ENCODE results near the gene KLK14.

- TF ChIP-seq CTCF (IDR thresholded peaks at IDR 0.05 in 2 of 3, conservative IDR thresholded peaks at IDR 0.05 in 1 of 3; ENCODE audit: borderline replicate concordance in 1 of 3, insufficient read depth in 1 of 3, low read depth in 2 of 3, low read length in 2 of 3) (no peak), MAX (IDR thresholded peaks at IDR 0.05) (no peak), ZNF274 (IDR thresholded peaks at IDR 0.05; ENCODE audit: low read depth, low read length) (no peak), POLR2A (IDR thresholded peaks at IDR 0.05; ENCODE audit: borderline replicate concordance, extremely low read depth, insufficient read depth, insufficient read length) (no peak), FOSL1 (IDR thresholded peaks at IDR 0.05; ENCODE audit: low read depth) (no peak), ATF3 (IDR thresholded peaks at IDR 0.05) (no peak), CEBPB (IDR thresholded peaks at IDR 0.05; ENCODE audit: low read depth) (no peak), REST (IDR thresholded peaks at IDR 0.05; ENCODE audit: low read depth) (no peak), POLR2AphosphoS5 (IDR thresholded peaks at IDR 0.05; ENCODE audit: low read depth, low read length) (no peak), EZH2 (IDR thresholded peaks at IDR 0.05) (no peak), EZH2phosphoT487 (IDR thresholded peaks at IDR 0.05; ENCODE audit: borderline replicate concordance) (no peak), SRF (IDR thresholded peaks at IDR 0.05; ENCODE audit: low read depth) (no peak), ELF1 (IDR thresholded peaks at IDR 0.05; ENCODE audit: borderline replicate concordance, low read depth) (no peak)
Measured at GRCh38 chr19:51031880-51032225, 50.8 kb downstream of the KLK14 start.

Data from HCT116 (cell line).